HG03039 (cell line): ENCODE results near the gene RBM15B.

Experiments
- ATAC-seq: cut with Tn5 transposase; IDR thresholded peaks from one replicate; pipeline ENCODE4 v1.9.1; 2021; ENCODE audit warnings: mild to moderate bottlenecking, moderate library complexity; ENCODE audit not compliant: unreplicated experiment

RBM15B gene

GRCh38 chr3:51391566-51392354, 675 bp downstream of the RBM15B start:
- peak; percentile 5 for ATAC-seq

- no peak for ATAC-seq
Measured at GRCh38 chr3:51392355-51393133, 1.5 kb downstream of the RBM15B start.

GRCh38 chr3:51393134-51393495, 2.0 kb downstream of the RBM15B start:
- no peak for ATAC-seq

GRCh38 chr3:51393564-51393963, 2.5 kb downstream of the RBM15B start:
- ATAC-seq, result no peak

GRCh38 chr3:51394541-51394940, 3.5 kb downstream of the RBM15B start:
- no peak for ATAC-seq

- no peak for ATAC-seq
Measured at GRCh38 chr3:51395493-51396213, 4.6 kb downstream of the RBM15B start.

GRCh38 chr3:51396401-51396800, 5.3 kb downstream of the RBM15B start:
- ATAC-seq, result no peak

- ATAC-seq, result no peak
Measured at GRCh38 chr3:51397392-51397791, 6.3 kb downstream of the RBM15B start.

- ATAC-seq, result no peak
Measured at GRCh38 chr3:51398595-51399310, 7.7 kb downstream of the RBM15B start.

GRCh38 chr3:51400166-51400565, 9.1 kb downstream of the RBM15B start:
- no peak for ATAC-seq

- ATAC-seq, result no peak
Measured at GRCh38 chr3:51401735-51402134, 10.7 kb downstream of the RBM15B start.

- ATAC-seq, result no peak
Measured at GRCh38 chr3:51403675-51404074, 12.6 kb downstream of the RBM15B start.

- ATAC-seq, result no peak
Measured at GRCh38 chr3:51408021-51408420, 16.9 kb downstream of the RBM15B start.

GRCh38 chr3:51408813-51409212, 17.7 kb downstream of the RBM15B start:
- ATAC-seq, result no peak

- ATAC-seq, result no peak
Measured at GRCh38 chr3:51422211-51422610, 31.1 kb downstream of the RBM15B start.

- no peak for ATAC-seq
Measured at GRCh38 chr3:51426921-51427320, 35.8 kb downstream of the RBM15B start.

GRCh38 chr3:51429138-51429537, 38.1 kb downstream of the RBM15B start:
- ATAC-seq, result no peak

GRCh38 chr3:51434110-51434509, 43.0 kb downstream of the RBM15B start:
- ATAC-seq, result no peak

GRCh38 chr3:51434746-51435327, 43.8 kb downstream of the RBM15B start:
- no peak for ATAC-seq

- ATAC-seq, result no peak
Measured at GRCh38 chr3:51436998-51437639, 46.0 kb downstream of the RBM15B start.
